SIG-M5 (cell line): Measurements from ENCODE around the gene CAPZA2.

Source experiments
- DNase-seq: peaks from one replicate; lab custom pipeline; 2025; lab: John Stamatoyannopoulos, UW

Gene CAPZA2

GRCh38 chr7:116862951-116863670 is 724 bp downstream of the CAPZA2 start:
- no peak for DNase-seq

- no peak for DNase-seq
Measured at GRCh38 chr7:116863936-116864500, 1.6 kb downstream of the CAPZA2 start.

- DNase-seq, result no peak
Measured at GRCh38 chr7:116871061-116871700, 8.8 kb downstream of the CAPZA2 start.

- no peak for DNase-seq
Measured at GRCh38 chr7:116872026-116872425, 9.6 kb downstream of the CAPZA2 start.

GRCh38 chr7:116873619-116874018 is 11.2 kb downstream of the CAPZA2 start:
- DNase-seq, result no peak

- no peak for DNase-seq
Measured at GRCh38 chr7:116876664-116877442, 14.5 kb downstream of the CAPZA2 start.

GRCh38 chr7:116877443-116878217 is 15.2 kb downstream of the CAPZA2 start:
- DNase-seq, result no peak

GRCh38 chr7:116884691-116885090 is 22.3 kb downstream of the CAPZA2 start:
- DNase-seq, result no peak

- no peak for DNase-seq
Measured at GRCh38 chr7:116885724-116886123, 23.3 kb downstream of the CAPZA2 start.

- DNase-seq, result no peak
Measured at GRCh38 chr7:116886543-116887156, 24.3 kb downstream of the CAPZA2 start.

- no peak for DNase-seq
Measured at GRCh38 chr7:116888895-116889294, 26.5 kb downstream of the CAPZA2 start.

GRCh38 chr7:116895849-116896248 is 33.5 kb downstream of the CAPZA2 start:
- DNase-seq, result no peak

GRCh38 chr7:116897661-116898060 is 35.3 kb downstream of the CAPZA2 start:
- DNase-seq, result no peak

- no peak for DNase-seq
Measured at GRCh38 chr7:116899308-116899707, 36.9 kb downstream of the CAPZA2 start.

GRCh38 chr7:116901143-116901542 is 38.8 kb downstream of the CAPZA2 start:
- DNase-seq, result no peak

GRCh38 chr7:116902867-116903266 is 40.5 kb downstream of the CAPZA2 start:
- no peak for DNase-seq

- no peak for DNase-seq
Measured at GRCh38 chr7:116906391-116906790, 44.0 kb downstream of the CAPZA2 start.

- DNase-seq, result no peak
Measured at GRCh38 chr7:116910383-116910782, 48.0 kb downstream of the CAPZA2 start.

- DNase-seq, result no peak
Measured at GRCh38 chr7:116911801-116912200, 49.4 kb downstream of the CAPZA2 start.

GRCh38 chr7:116912269-116912909 is 50.0 kb downstream of the CAPZA2 start:
- no peak for DNase-seq

- DNase-seq, result no peak
Measured at GRCh38 chr7:116918704-116919103, 56.3 kb downstream of the CAPZA2 start.
